ENCODE measurements around the gene ITIH4. TPM values are rescaled to one million over a fixed set of nuclear protein-coding genes. Genes with fewer than 3 reads are reported as not detected.

ITIH4 gene
- total RNA-seq, 1 donor from 2014 or later: 3.6 TPM

- no peak for DNase-seq
- H3K4me3 Mint-ChIP-seq: no peak overlapping the region
- H3K27me3 Mint-ChIP-seq: peaks cover 1% of the 10 kb centered on the region
- no peak overlapping the region for H3K27ac Mint-ChIP-seq
- peaks cover 13% of the 10 kb centered on the region for H3K4me1 Mint-ChIP-seq
- no peaks in the 10 kb centered on the region for H3K9me3 Mint-ChIP-seq
- H3K36me3 Mint-ChIP-seq (ENCODE audit: low read depth): no peaks in the 10 kb centered on the region
- intact Hi-C loops (cut with micrococcal nuclease): loop anchor here (5.0 kb wide), 2 partner anchors 88 to 122 kb away; partner anchors contain the start of genes GNL3, PBRM1 and STIMATE
Measured at GRCh38 chr3:52774901-52775864, 55.3 kb downstream of the ITIH4 start.

DNA sequence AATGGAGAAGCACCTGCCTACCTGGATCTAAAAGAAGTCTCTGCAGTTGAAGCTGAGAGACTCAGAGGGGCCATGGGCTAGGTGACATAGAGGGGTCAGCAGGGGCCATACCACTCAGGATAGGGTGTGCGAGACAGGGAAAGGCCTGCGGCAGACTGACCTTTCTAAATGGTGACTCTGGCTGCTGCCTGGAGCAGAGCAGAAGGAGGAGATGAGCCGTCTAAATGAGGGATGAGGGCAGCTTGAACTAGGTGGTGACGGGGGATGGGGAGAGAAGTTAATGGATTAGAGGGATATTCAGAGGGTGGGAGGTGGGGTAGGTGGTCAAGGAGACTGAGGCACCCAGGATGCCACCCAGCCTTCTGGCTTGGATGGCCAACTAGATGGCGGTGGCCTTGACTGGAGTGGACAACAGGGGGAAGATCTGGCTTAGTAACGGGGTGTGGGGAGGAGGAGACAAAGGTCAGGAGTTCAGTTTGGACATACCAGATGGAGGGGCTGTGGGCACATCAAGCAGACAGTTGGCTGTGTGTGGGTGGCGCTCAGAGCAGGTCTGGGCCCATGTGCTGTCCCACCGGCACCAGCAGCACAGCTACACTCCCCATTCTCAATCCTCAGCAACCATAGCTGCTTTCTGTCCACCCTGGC, 56.3 kb downstream of the ITIH4 start:
- intact Hi-C loops (cut with micrococcal nuclease): loop anchor here (5.0 kb wide), 2 partner anchors 87 to 123 kb away; partner anchors contain the start of genes GNL3, PBRM1 and STIMATE
- no peaks in the 10 kb centered on the region for H3K27me3 Mint-ChIP-seq
- H3K9me3 Mint-ChIP-seq: no peaks in the 10 kb centered on the region
- H3K4me3 Mint-ChIP-seq: no peak overlapping the region
- peaks cover 22% of the 10 kb centered on the region for H3K4me1 Mint-ChIP-seq
- no peak for DNase-seq
- no peaks in the 10 kb centered on the region for H3K36me3 Mint-ChIP-seq (ENCODE audit: low read depth)
- no peak overlapping the region for H3K27ac Mint-ChIP-seq

DNA sequence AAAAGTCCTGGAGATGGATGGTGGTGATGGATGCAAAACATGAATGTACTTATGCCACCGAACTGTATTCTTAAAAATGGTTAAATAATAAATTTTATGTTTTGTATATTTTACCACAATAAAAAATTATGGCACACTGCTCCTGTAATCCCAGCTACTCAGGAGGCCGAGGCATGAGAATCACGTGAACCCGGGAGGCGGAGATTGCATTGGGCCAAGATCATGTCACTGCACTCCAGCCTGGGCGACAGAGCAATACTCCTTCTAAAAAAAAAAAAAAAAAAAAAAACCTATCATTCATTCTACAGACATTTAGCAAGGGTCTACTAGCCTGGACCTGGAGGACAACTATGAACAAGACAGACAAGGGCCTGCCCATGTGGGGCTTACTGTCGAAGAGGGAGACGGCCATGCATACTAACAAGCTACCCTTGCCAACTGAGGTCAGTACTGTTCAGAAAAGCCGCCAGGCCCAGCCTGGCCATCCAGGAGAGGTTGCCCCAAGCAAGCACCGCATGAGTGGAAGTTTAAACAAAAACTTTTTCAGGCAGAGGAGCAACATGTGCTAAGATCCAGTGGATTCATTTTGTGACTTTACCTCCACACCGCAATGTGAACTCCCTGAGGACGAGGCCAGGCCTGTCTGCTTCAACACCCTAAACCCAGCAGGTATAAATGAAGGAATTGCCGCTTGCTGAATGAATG, 57.0 kb downstream of the ITIH4 start:
- Mint-ChIP-seq H3K27ac (no peak overlapping the region), H3K9me3 (no peaks in the 10 kb centered on the region)
- intact Hi-C loops (cut with micrococcal nuclease): loop anchor here (5.0 kb wide), 2 partner anchors 86 to 124 kb away; partner anchors contain the start of genes GNL3, PBRM1 and STIMATE

GRCh38 chr3:52771702-52772101, 58.8 kb downstream of the ITIH4 start:
- H3K4me3 Mint-ChIP-seq: peak overlapping the region; percentile 88
- no peak for DNase-seq
- no peaks in the 10 kb centered on the region for H3K27me3 Mint-ChIP-seq
- H3K9me3 Mint-ChIP-seq: no peaks in the 10 kb centered on the region
- intact Hi-C loops (cut with micrococcal nuclease): loop anchor here (2.0 to 5.0 kb wide), 3 partner anchors 65 to 126 kb away; partner anchors contain the start of genes GNL3, PBRM1, SPCS1 and STIMATE
- H3K4me1 Mint-ChIP-seq: peaks cover 19% of the 10 kb centered on the region
- H3K36me3 Mint-ChIP-seq (ENCODE audit: low read depth): peaks cover 10% of the 10 kb centered on the region
- peak overlapping the region; percentile 94 for H3K27ac Mint-ChIP-seq

More for the DNA sequence above, 57.0 kb downstream of the ITIH4 start:
- Mint-ChIP-seq H3K4me1 (peaks cover 22% of the 10 kb centered on the region), H3K27me3 (no peaks in the 10 kb centered on the region), H3K4me3 (no peak overlapping the region), H3K36me3 (ENCODE audit: low read depth) (no peaks in the 10 kb centered on the region)
- no peak for DNase-seq

GRCh38 chr3:52771334-52771681, 59.2 kb downstream of the ITIH4 start:
- peak overlapping the region; percentile 94 for H3K27ac Mint-ChIP-seq
- H3K36me3 Mint-ChIP-seq (ENCODE audit: low read depth): peaks cover 10% of the 10 kb centered on the region
- intact Hi-C loops (cut with micrococcal nuclease): loop anchor here (2.0 to 5.0 kb wide), 3 partner anchors 65 to 126 kb away; partner anchors contain the start of genes GNL3, PBRM1, SPCS1 and STIMATE
- peak overlapping the region; percentile 88 for H3K4me3 Mint-ChIP-seq
- no peaks in the 10 kb centered on the region for H3K27me3 Mint-ChIP-seq
- no peak for DNase-seq
- H3K4me1 Mint-ChIP-seq: peaks cover 19% of the 10 kb centered on the region
- no peaks in the 10 kb centered on the region for H3K9me3 Mint-ChIP-seq

DNA sequence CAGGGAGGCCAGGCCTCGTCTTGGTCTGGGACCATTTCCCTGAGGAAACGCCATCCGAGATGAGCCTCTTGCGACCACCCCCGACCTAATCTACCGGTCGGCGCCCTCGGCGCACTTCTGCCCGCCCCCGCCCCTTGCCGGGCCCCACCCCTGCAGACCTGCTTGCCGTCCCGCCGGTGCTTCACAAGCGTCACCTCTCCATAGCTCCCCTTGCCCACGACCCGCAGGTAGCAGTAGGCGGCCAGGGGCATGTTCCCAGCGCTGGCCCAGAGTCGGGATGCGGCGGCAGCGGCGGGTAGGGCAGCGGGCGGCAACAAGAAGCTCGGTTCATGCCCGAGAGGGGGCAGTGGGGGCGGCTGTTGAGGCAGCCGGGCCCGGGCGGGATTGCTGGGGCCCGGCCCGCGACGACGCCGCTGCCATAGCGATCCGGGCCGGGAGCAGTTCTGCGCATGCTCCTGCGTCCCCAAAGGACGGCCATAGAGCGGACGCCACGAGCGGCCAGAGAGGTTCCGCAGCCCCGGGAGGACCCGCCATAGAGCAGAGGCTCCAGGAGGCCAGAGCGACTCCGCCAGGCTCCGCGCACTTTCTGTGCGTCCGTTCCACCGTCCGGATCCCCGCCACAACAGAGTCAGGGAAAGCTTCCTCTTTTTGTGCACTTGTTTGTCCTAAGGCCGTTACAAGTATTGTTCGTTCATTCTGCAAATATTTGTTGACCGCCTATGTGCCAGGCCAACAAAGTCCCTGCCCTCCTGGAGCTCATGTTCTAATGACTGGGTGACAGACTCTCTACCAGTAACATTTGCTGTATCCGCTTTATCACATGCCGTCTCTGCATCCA, 59.8 kb downstream of the ITIH4 start, which contains the start of gene NEK4:
NEK4 (minus strand) TSS at position 445 of the 838 bp plus-strand sequence; CDS start at position 251, 194 bp downstream.
- intact Hi-C loops (cut with micrococcal nuclease): loop anchor here (2.0 to 5.0 kb wide), 3 partner anchors 64 to 127 kb away; partner anchors contain the start of genes GNL3, PBRM1, SPCS1 and STIMATE
- H3K27ac Mint-ChIP-seq: peak within 1 kb of the TSS; percentile 94
- H3K9me3 Mint-ChIP-seq: no peaks in the 10 kb centered on the region
- peak within 1 kb of the TSS; percentile 88 for H3K4me3 Mint-ChIP-seq
- peaks cover 13% of the 10 kb centered on the region for H3K36me3 Mint-ChIP-seq (ENCODE audit: low read depth)
- peak; percentile 95 for DNase-seq
- no peaks in the 10 kb centered on the region for H3K27me3 Mint-ChIP-seq
- H3K4me1 Mint-ChIP-seq: peaks cover 19% of the 10 kb centered on the region

GRCh38 chr3:52769786-52770455, 60.6 kb downstream of the ITIH4 start:
- H3K4me1 Mint-ChIP-seq: peaks cover 19% of the 10 kb centered on the region
- no peaks in the 10 kb centered on the region for H3K9me3 Mint-ChIP-seq
- DNase-seq: no peak
- H3K4me3 Mint-ChIP-seq: peak overlapping the region; percentile 88
- H3K36me3 Mint-ChIP-seq (ENCODE audit: low read depth): peaks cover 16% of the 10 kb centered on the region
- no peaks in the 10 kb centered on the region for H3K27me3 Mint-ChIP-seq
- intact Hi-C loops (cut with micrococcal nuclease): loop anchor here (2.0 to 5.0 kb wide), 3 partner anchors 63 to 127 kb away; partner anchors contain the start of genes GNL3, PBRM1, SPCS1 and STIMATE
- H3K27ac Mint-ChIP-seq: peak overlapping the region; percentile 74

- H3K4me1 Mint-ChIP-seq: no peaks in the 10 kb centered on the region
- H3K4me3 Mint-ChIP-seq: no peak overlapping the region
- H3K9me3 Mint-ChIP-seq: no peaks in the 10 kb centered on the region
- no peaks in the 10 kb centered on the region for H3K27me3 Mint-ChIP-seq
- intact Hi-C loops (cut with micrococcal nuclease): no loop called here
- H3K36me3 Mint-ChIP-seq (ENCODE audit: low read depth): peaks cover 47% of the 10 kb centered on the region
- DNase-seq: no peak
- no peak overlapping the region for H3K27ac Mint-ChIP-seq
Measured at GRCh38 chr3:52763466-52763865, 67.0 kb downstream of the ITIH4 start.

Other genes starting within 250 kb of the ITIH4 start
- gene PBRM1, start 144.8 kb downstream of the ITIH4 start, total RNA-seq: 65.7 and 67.8 TPM in 2 replicates
- gene GNL3, start 144.6 kb downstream of the ITIH4 start, total RNA-seq: 254 and 267 TPM in 2 replicates
- gene GLT8D1, start 124.9 kb downstream of the ITIH4 start, total RNA-seq: 38.7 and 39.0 TPM in 2 replicates
- 134 and 135 TPM in 2 replicates for gene SPCS1, start 124.6 kb downstream of the ITIH4 start, total RNA-seq
- gene NEK4, start 59.7 kb downstream of the ITIH4 start, total RNA-seq: 29.4 and 30.3 TPM in 2 replicates
- gene ITIH1, start 53.1 kb downstream of the ITIH4 start, total RNA-seq: not detected in 2 replicates
- not detected in 2 replicates for gene ITIH3, start 35.9 kb downstream of the ITIH4 start, total RNA-seq
- gene MUSTN1, start 4.3 kb upstream of the ITIH4 start, total RNA-seq: 0.43 and 0.54 TPM in 2 replicates
- 13.8 and 18.6 TPM in 2 replicates for gene STIMATE, start 66.9 kb upstream of the ITIH4 start, total RNA-seq
- 28.6 and 28.8 TPM in 2 replicates for gene SFMBT1, start 215.4 kb upstream of the ITIH4 start, total RNA-seq